Transverse colon (tissue), 3 donors: ENCODE measurements around the gene CBL.

Experiments
- CTCF ChIP-seq, 5 experiments: fragments of 200-600 bp in 3 of 5; fragments of 450-650 bp in 2 of 5; sonication (generic) in 3 of 5; IDR thresholded peaks; 1 replicate in 2 of 5; 2 replicates in 3 of 5; pipeline ENCODE4 v1.5.1; 2016 to 2017; ENCODE audit warnings: antibody characterized with exemption in 5 of 5, inconsistent platforms in 3 of 5, mild to moderate bottlenecking in 2 of 5, moderate library complexity in 1 of 5
- POLR2A ChIP-seq: fragments of 450-650 bp; IDR thresholded peaks from one replicate; pipeline ENCODE4 v1.6.1; 2016; ENCODE audit warnings: antibody characterized with exemption, mild to moderate bottlenecking, moderate library complexity

GRCh38 chr11:119190531-119190930 is 15.6 kb upstream of the CBL start:
- no peak for TF ChIP-seq POLR2A
- no peak for TF ChIP-seq CTCF (IDR thresholded peaks at IDR 0.05)
